Measurements from ENCODE around the gene CPLX4.

DNA sequence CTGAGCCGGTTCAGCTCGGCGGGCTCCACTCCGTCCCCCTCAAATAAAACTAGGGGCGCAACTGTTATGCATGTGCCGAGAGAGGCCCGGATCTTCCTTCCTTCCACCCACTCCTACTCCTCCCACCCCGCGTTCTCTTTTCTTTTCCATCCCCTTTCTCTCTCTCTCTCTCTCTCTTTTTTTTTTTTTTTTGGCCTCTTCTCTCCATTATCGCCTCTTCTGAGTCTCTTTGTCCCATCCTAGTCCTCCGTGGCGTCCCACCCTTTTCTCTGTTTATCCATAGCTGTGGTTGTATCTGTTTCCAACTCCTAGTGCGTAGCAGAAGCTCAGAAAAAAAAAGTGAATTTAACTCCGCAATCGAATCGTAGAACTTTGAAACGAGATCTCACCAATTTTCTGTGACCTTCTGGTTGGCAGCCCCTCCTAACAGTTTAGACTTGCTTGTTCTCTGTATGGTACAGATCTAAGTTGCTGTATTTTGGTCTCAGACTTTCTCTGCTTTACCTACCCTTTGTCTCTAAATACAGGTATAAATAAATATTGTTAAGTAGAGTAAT lies 48.8 kb downstream of the CPLX4 start:
- no peak for TF ChIP-seq CTCF (IDR thresholded peaks at IDR 0.05)
- no peak for TF ChIP-seq ZFX (IDR thresholded peaks at IDR 0.05; ENCODE audit: borderline replicate concordance)
